HS-27A (cell line): ENCODE data around the gene PRDM16.
"Not testable (repeated sequence)": the region's sequence is repeated elsewhere in the genome, so short reads cannot be mapped to it uniquely, and the experiment has no call there.

Source experiments
- DNase-seq: peaks from one replicate; pipeline ENCODE4 v3.0.0-alpha.2; 2012; ENCODE audit warnings: low read depth, missing footprints

Gene PRDM16

GRCh38 chr1:3082051-3082450, 13.0 kb downstream of the PRDM16 start:
- DNase-seq: no peak

- DNase-seq: no peak
Observed at GRCh38 chr1:3082571-3083516, 13.8 kb downstream of the PRDM16 start.

- no peak for DNase-seq
Observed at GRCh38 chr1:3084154-3084553, 15.2 kb downstream of the PRDM16 start.

- no peak for DNase-seq
Observed at GRCh38 chr1:3084726-3085125, 15.7 kb downstream of the PRDM16 start.

- no peak for DNase-seq
Observed at GRCh38 chr1:3085721-3086120, 16.7 kb downstream of the PRDM16 start.

GRCh38 chr1:3086272-3086974, 17.4 kb downstream of the PRDM16 start:
- no peak for DNase-seq

GRCh38 chr1:3087049-3087448, 18.0 kb downstream of the PRDM16 start:
- no peak for DNase-seq

- not testable (repeated sequence) for DNase-seq
Observed at GRCh38 chr1:3087946-3088668, 19.1 kb downstream of the PRDM16 start.

GRCh38 chr1:3089490-3089889, 20.5 kb downstream of the PRDM16 start:
- DNase-seq: no peak

GRCh38 chr1:3091334-3091733, 22.3 kb downstream of the PRDM16 start:
- no peak for DNase-seq

GRCh38 chr1:3092530-3092929, 23.5 kb downstream of the PRDM16 start:
- DNase-seq: no peak

GRCh38 chr1:3093898-3094626, 25.1 kb downstream of the PRDM16 start:
- DNase-seq: no peak

GRCh38 chr1:3094863-3095780, 26.1 kb downstream of the PRDM16 start:
- DNase-seq: no peak

GRCh38 chr1:3096345-3096744, 27.3 kb downstream of the PRDM16 start:
- no peak for DNase-seq

GRCh38 chr1:3097231-3097630, 28.2 kb downstream of the PRDM16 start:
- no peak for DNase-seq

- no peak for DNase-seq
Observed at GRCh38 chr1:3097861-3098260, 28.9 kb downstream of the PRDM16 start.

- no peak for DNase-seq
Observed at GRCh38 chr1:3099861-3100260, 30.9 kb downstream of the PRDM16 start.

GRCh38 chr1:3101124-3101939, 32.3 kb downstream of the PRDM16 start:
- DNase-seq: no peak

GRCh38 chr1:3102641-3103040, 33.6 kb downstream of the PRDM16 start:
- no peak for DNase-seq
